Measurements from ENCODE around the gene KAT7. TPM values are rescaled to one million over a fixed set of nuclear protein-coding genes. Genes with fewer than 3 reads are reported as not detected.
A peak's percentile ranks its signal among the peaks of the same experiment; 100 is the strongest.

The KAT7 gene
- total RNA-seq, 1 donor: 53.6 TPM

- no peak for DNase-seq (ENCODE audit: low read depth in 2 of 3, low spot score in 2 of 3)
Observed at GRCh38 chr17:49866019-49866380, 77.5 kb downstream of the KAT7 start.

- DNase-seq (ENCODE audit: low read depth in 2 of 3, low spot score in 2 of 3): no peak
Observed at GRCh38 chr17:49866882-49867413, 78.5 kb downstream of the KAT7 start.

- no peak for DNase-seq (ENCODE audit: low read depth in 2 of 3, low spot score in 2 of 3)
Observed at GRCh38 chr17:49869038-49869374, 80.5 kb downstream of the KAT7 start.

GRCh38 chr17:49870298-49870697, 81.8 kb downstream of the KAT7 start:
- no peak for DNase-seq (ENCODE audit: low read depth in 2 of 3, low spot score in 2 of 3)

GRCh38 chr17:49871211-49871610, 82.7 kb downstream of the KAT7 start:
- DNase-seq (ENCODE audit: low read depth in 2 of 3, low spot score in 2 of 3): no peak

- DNase-seq (ENCODE audit: low read depth in 2 of 3, low spot score in 2 of 3): no peak
Observed at GRCh38 chr17:49872754-49873377, 84.4 kb downstream of the KAT7 start.

GRCh38 chr17:49873466-49873865, 85.0 kb downstream of the KAT7 start:
- no peak for DNase-seq (ENCODE audit: low read depth in 2 of 3, low spot score in 2 of 3)

- no peak for DNase-seq (ENCODE audit: low read depth in 2 of 3, low spot score in 2 of 3)
Observed at GRCh38 chr17:49873926-49874325, 85.4 kb downstream of the KAT7 start.

GRCh38 chr17:49874911-49875310, 86.4 kb downstream of the KAT7 start:
- no peak for DNase-seq (ENCODE audit: low read depth in 2 of 3, low spot score in 2 of 3)

GRCh38 chr17:49875685-49876084, 87.2 kb downstream of the KAT7 start:
- DNase-seq (ENCODE audit: low read depth in 2 of 3, low spot score in 2 of 3): no peak

- no peak for DNase-seq (ENCODE audit: low read depth in 2 of 3, low spot score in 2 of 3)
Observed at GRCh38 chr17:49878931-49879904, 90.7 kb downstream of the KAT7 start.

- peak; percentile 41 to 70 (median 56) for DNase-seq (ENCODE audit: low read depth in 2 of 3, low spot score in 2 of 3)
Observed at GRCh38 chr17:49880291-49881053, 92.0 kb downstream of the KAT7 start.

GRCh38 chr17:49881054-49881402, 92.5 kb downstream of the KAT7 start:
- no peak for DNase-seq (ENCODE audit: low read depth in 2 of 3, low spot score in 2 of 3)

- no peak for DNase-seq (ENCODE audit: low read depth in 2 of 3, low spot score in 2 of 3)
Observed at GRCh38 chr17:49882434-49882833, 94.0 kb downstream of the KAT7 start.

Other genes with a start within 250 kb of the KAT7 start
- gene NXPH3, start 212.8 kb upstream of the KAT7 start, total RNA-seq: under 0.01 TPM
- 77.8 TPM for gene SPOP, start 110.6 kb upstream of the KAT7 start, total RNA-seq
- gene SLC35B1, start 80.7 kb upstream of the KAT7 start, total RNA-seq: 30.2 TPM
- gene FAM117A, start 24.6 kb upstream of the KAT7 start, total RNA-seq: 260 TPM
- gene TAC4, start 59.4 kb downstream of the KAT7 start, total RNA-seq: not detected
- gene DLX4, start 180.5 kb downstream of the KAT7 start, total RNA-seq: under 0.01 TPM
- gene DLX3, start 206.5 kb downstream of the KAT7 start, total RNA-seq: not detected

All from hematopoietic multipotent progenitor cell (in vitro differentiated cells).